ENCODE measurements around the gene TRPC4AP. TPM values are rescaled to one million over a fixed set of nuclear protein-coding genes. Genes with fewer than 3 reads are reported as not detected.

The TRPC4AP gene
- polyA plus RNA-seq, 4 donors: 64.4 to 72.0 (median 69.2) TPM

DNA sequence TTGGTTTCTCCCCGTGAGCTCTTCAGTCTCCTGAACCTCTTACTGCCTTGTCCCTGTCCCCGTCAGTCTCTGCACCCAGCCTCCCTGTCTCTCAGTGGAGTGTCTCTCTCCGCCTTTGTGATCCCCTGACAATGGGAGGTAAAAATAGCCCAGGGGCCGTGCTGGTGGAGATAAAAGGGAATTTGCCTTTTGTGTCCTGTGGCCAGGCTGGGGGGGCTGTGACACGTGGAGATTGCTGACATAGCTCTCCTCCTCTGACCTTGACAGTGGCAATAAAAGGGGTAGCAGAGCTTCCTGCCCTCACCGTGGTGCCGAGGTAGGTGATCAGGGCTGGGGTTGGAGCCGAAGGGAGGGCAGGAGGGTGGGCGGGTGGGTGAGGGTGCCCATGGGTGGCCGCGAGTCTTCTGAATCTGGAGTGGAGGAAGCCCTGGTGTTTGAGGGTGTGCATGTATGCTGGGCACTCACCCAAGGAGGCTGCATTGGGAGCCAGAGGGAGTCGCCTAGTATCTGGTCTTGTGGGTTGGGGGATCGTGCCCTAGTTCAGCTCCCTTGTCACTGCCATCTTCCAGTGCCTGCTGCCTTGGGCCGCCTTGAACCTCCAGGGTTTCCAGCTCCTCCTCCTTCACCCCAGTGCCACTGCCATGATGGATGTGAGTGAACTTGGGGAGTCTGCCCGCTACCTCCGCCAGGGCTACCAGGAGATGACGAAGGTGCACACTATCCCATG is 115.1 kb downstream of the TRPC4AP start:
- no peak for DNase-seq (ENCODE audit: low read depth in 4 of 4, low spot score in 2 of 4)

DNA sequence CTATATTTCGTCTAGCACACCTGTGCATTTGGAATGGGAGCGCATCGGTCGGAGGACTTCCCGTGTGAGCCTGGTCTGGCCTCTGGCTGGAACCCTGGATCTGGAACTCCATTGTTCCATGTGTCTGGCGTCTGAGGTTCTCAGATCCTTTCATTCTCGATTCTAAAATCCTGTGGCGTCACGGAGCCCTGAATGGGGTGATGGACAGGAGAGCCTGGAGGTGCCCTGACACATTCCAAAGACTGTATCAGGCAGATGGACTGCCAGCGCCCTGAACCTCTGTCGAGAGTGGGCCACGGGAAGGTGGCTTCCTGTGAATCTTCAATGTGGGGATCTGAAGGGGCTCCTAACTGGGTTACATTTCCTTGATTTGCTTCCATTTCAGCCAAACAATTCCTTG is 116.3 kb downstream of the TRPC4AP start:
- DNase-seq (ENCODE audit: low read depth in 4 of 4, low spot score in 2 of 4): no peak

DNA sequence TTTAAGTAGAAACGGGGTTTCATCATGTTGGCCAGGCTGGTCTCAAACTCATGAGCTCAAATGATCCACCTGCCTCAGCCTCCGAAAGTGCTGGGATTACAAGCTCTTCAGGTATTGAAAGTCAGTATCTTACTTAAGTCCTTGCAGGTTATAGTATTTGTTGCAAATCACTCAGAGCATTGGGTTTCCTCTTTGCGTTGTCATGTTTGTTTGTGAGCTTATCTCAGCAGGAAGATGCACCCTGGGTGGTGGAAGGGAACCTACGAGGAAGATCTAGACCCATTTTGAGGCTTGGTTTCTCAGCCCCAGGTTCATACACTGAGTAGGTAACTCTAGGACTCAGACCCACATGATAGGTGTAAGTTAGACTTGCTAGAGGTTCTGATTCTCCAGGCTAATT is 118.4 kb downstream of the TRPC4AP start:
- DNase-seq (ENCODE audit: low read depth in 4 of 4, low spot score in 2 of 4): no peak

- no peak for DNase-seq (ENCODE audit: low read depth in 4 of 4, low spot score in 2 of 4)
These were observed 120.9 kb downstream of the TRPC4AP start for GRCh38 chr20:34971561-34972235.

DNA sequence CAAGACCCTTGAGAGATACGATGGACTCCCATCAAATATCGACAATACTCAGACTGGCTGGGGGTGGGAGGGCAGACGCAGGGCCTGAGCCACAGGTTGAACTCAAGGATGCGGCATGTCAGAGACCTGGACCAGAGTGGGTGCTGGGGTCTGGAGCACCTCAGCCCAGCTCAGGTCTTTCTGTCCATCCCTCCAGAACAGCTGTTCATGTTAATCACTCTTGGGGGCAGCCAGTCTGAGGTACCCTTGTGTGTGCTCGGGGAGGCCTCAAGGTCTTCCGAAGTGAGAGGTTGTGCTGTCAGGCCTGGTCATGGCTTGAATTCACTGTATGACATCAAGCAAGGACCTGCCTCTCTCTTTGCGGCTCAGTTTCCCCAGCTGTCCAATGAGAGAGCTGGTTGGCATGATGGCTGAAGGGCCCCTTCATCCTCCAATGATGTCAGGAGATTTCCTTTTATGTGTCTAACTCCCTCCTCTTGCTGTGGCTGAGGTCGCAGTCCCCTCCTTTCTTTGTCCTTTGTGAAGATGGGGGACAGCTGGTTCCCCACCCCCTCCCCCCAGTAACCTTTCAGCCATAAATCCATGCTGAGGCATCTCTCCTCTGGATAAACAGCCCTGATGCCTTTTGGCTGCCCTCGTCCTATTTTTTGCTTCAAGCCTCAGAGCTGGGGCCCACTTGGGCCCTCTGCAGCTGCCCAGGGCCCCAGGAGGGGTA is 121.6 kb downstream of the TRPC4AP start:
- no peak for DNase-seq (ENCODE audit: low read depth in 4 of 4, low spot score in 2 of 4)

GRCh38 chr20:34970193-34970840 is 122.3 kb downstream of the TRPC4AP start:
- no peak for DNase-seq (ENCODE audit: low read depth in 4 of 4, low spot score in 2 of 4)

- no peak for DNase-seq (ENCODE audit: low read depth in 4 of 4, low spot score in 2 of 4)
These were observed 124.4 kb downstream of the TRPC4AP start for GRCh38 chr20:34968042-34968775.

DNA sequence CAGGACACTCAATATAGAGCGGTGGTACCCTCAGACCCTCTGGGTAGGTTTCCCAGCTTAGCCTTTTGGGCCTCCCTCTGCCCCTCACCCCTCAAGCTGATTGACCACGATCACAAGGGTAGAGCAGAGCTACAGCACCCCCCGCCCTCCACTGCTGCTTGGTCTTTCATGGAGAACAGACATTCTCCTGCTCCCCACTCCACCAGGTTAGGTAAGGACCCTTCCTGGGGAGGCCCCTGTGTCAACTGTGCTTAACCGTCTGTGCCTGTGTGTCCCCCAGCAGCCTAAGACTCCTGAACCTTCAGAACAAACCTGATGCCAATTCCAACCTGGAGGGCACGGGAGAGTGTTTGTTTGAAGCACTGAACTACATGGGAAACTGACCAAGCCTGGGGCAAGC is 125.2 kb downstream of the TRPC4AP start:
- DNase-seq (ENCODE audit: low read depth in 4 of 4, low spot score in 2 of 4): no peak

- no peak for DNase-seq (ENCODE audit: low read depth in 4 of 4, low spot score in 2 of 4)
These were observed 127.6 kb downstream of the TRPC4AP start for GRCh38 chr20:34965051-34965450.

DNA sequence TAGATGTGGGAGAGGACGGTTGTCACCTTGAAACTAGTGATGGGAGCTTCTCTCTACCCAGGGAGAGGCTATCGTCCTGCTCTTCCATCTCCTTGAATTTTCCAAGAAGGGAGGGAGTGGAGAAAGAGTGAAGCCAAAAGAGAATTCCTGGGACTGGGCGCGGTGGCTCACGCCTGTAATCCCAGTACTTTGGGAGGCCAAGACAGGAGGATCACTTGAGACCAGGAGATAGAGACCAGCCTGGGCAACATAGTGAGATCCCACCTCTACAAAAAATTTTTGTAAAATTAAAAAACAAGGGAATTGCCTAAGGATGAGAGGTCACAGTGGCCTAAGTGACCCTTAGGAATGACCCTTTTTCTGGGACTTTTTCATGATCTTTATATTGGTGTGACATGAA is 128.1 kb downstream of the TRPC4AP start:
- DNase-seq (ENCODE audit: low read depth in 4 of 4, low spot score in 2 of 4): no peak

GRCh38 chr20:34956751-34957472 is 135.7 kb downstream of the TRPC4AP start:
- DNase-seq (ENCODE audit: low read depth in 4 of 4, low spot score in 2 of 4): no peak

DNA sequence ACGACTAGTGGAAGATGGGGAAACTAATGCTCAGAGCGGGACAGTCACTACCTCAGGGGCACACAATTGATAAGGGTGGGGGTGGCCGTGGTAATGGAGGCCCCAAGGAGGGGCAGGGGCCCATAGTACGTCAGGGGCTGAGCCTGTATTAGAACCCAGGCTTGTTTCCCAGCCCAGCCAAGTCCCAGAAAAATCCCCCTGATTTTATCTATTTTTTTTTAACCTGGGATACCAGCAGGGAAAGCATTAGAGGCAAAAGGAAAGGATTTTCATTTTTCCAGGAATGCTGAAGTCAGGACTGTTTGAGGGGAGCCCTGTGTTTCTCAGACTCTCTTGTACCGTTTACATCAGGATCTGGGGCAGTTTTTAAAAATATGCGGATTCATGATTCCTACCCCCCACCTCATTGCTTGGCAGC is 136.6 kb downstream of the TRPC4AP start:
- peak in 1 of 4 donors; percentile 11 for DNase-seq (ENCODE audit: low read depth in 4 of 4, low spot score in 2 of 4)

DNA sequence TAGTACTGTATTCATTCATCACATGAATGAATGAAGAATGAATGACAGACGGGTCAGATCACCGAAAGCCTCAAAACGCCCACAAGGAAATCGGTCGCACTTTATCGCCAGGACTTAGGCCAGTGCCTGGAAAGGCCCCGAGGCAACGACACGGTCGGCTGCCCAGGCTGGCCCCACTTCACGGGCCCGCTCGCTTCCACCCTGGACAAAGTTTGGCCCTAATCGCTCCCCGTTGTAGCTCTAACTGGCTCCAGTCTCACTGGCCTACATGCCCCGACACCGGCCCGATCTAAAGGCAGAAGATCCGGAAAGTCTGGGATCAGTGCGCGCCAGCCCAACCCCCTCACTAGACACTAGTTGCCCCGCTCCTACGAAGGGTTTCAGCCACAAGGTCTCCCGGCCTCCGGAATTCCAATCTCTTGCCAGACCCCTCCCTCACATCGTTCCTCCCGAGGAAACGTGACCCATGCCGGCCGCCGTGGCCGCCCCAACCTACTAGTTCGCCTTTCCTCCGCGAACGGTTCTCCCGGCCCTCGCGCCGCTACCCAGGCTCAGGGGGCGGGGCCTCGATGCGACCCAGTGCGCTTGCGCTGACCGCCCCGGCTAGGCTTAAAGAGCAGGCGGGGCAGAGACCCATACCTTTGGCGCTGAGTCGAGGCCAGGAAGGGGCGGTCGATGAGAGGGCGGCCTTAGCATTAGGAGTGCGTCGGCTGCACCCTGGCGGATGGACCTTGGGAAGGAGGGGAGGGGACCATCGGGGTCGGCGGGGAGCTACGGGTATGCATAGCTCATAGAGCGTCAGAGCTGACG is 137.2 kb downstream of the TRPC4AP start, which contains the start of the genes GSS and MYH7B:
Gene GSS, minus strand, starts transcription at position 576 of the 810 bp plus-strand sequence. CDS start 3,954 bp downstream, outside the sequence.
Gene MYH7B, plus strand, starts transcription at position 638 of the 810 bp plus-strand sequence. CDS start 22,138 bp downstream, outside the sequence.
- peak; percentile 93 to 95 (median 94) for DNase-seq (ENCODE audit: low read depth in 4 of 4, low spot score in 2 of 4)

DNA sequence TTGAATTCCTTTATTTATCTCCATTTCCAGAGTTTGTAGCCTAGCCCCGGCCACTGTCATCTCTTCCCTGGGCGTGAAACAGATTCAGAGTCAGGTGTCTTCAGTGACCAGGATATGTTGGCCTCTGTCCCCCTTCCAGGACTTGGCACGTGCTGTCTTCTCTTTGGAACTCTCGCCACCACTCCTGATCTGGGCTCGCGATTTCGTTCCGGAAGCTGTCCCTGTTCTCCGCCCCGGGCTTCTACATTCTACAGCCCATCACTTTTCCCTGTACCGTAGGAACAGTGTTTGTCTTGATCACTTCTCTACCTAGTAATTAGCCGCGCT is 137.7 kb downstream of the TRPC4AP start:
- peak in 1 of 4 donors; percentile 19 for DNase-seq (ENCODE audit: low read depth in 4 of 4, low spot score in 2 of 4)

DNA sequence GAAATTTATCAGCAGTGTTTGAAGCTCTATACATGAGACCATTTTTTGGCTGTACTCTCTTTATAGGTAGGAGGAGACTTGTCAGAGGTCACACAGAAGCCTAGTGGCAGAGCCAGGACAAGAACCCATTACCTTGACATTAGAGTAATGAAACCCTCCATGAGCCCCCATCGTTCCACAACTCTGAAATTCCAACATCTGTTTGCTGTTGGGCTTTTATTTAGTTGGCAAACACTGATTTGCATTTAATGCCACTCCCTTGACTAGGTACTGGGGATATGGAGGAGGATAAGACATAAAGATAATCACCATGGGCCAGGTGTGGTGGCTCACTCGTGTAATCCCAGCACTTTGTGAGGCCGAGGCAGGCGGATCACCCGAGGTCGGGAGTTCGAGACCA is 138.6 kb downstream of the TRPC4AP start:
- DNase-seq (ENCODE audit: low read depth in 4 of 4, low spot score in 2 of 4): no peak

DNA sequence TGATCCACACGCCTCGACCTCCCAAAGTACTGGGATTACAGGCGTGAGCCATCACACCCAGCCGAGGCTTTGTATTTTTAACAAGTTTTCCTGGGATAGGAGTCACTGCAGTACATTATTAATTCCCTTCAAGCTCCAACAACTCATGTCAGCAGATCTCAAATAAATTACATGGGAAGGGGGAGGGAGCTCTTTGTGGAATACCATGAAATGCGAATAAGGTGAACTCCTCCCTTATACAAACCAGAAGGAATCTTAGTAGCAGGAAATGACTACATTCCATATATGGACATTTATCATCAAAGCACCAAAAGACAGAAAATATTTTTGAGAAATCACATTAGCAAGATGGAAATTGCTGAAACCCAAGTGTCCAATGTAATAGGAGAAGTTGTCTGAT is 139.9 kb downstream of the TRPC4AP start:
- DNase-seq (ENCODE audit: low read depth in 4 of 4, low spot score in 2 of 4): peak in 1 of 4 donors; percentile 62
